Right forelimb (tissue), 1 donor: ENCODE results near the gene GPR155.
"Not testable (repeated sequence)": the region's sequence is repeated elsewhere in the genome, so short reads cannot be mapped to it uniquely, and the experiment has no call there.

Source experiments
- DNase-seq: peaks from one replicate; pipeline ENCODE4 v3.0.0-alpha.2; 2018

The GPR155 gene

DNA sequence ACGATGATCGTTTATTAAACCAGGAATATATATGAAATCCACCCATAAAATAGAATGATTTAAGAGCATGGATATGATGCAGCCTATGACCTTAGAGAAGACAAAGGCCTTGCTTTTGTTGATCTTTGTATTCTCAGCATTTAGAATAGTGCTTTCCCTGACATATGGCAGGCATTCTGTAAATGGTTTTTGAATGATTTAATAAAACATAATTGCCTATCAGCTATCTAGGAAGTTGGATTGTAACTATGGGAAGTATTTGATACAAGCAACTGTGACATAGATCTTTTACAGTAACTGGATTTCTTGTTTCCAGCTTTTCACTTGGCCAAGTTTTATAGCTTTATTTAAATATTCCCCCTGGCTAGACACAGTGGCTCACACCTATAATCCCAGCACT, 5.1 kb upstream of the GPR155 start:
- DNase-seq = no peak

DNA sequence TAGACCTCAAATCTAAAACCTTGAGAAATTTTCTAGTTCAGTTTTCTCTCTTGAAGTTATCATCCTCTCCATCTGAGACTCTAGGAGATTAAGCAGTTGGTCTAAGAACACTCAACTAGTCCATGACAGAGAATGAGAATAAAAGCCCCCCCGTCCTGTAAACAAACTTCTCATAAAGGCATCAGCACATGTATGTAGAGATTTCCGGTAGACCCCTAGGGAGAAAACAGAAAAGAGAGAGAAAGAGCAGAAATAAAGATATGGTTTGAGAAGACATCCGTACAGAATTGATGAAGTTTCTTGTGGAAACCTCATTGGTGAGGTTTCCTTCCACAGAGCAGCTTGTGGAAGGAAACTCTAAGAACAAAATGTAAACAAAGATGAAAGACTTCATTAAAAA, 3.2 kb upstream of the GPR155 start:
- no peak for DNase-seq

- not testable (repeated sequence) for DNase-seq
These were observed 2.7 kb upstream of the GPR155 start for GRCh38 chr2:174489520-174489919.

DNA sequence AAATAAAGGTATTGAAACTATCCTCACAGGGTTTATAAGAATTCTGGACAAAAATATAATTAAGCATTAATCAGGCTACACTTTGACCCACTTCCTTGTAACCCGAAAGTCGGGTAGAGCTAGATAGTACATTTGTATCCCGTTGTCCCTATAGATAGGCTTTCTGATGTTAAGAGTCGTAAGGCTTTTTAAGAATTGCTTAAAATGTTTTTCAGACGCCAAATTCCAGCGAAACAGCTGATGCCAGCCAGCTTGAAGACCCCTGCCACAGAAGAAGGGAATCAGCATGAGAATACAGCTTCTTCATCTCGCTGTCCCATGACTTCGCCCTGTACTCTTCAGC, 962 bp upstream of the GPR155 start:
- DNase-seq = no peak

GRCh38 chr2:174487108-174487819, 435 bp upstream of the GPR155 start:
- DNase-seq = peak; percentile 99

- DNase-seq = no peak
These were observed 854 bp downstream of the GPR155 start for GRCh38 chr2:174485788-174486562.

GRCh38 chr2:174485045-174485444, 1.8 kb downstream of the GPR155 start:
- not testable (repeated sequence) for DNase-seq

- DNase-seq = no peak
These were observed 2.3 kb downstream of the GPR155 start for GRCh38 chr2:174484573-174484972.

DNA sequence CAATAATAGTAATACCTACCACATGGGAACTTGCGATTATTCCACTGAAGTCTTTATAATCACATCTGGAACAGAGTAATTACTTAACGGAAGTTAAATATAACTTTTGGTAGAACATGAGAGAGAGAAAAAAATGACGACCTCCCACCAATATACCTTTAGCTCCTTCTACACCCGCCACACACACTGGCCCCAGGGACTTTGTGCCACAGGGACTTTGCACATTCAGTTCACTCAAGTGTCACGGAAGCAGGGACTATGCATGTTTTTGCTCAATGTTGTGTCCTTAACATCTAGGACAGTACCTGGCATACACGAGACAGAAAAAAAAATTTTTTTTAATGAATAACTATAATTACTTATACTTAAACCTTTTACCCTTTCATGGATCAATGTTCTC, 4.0 kb downstream of the GPR155 start:
- no peak for DNase-seq

- no peak for DNase-seq
These were observed 9.1 kb downstream of the GPR155 start for GRCh38 chr2:174477759-174478158.

GRCh38 chr2:174473796-174474195, 13.0 kb downstream of the GPR155 start:
- no peak for DNase-seq

- no peak for DNase-seq
These were observed 21.5 kb downstream of the GPR155 start for GRCh38 chr2:174465327-174465726.

DNA sequence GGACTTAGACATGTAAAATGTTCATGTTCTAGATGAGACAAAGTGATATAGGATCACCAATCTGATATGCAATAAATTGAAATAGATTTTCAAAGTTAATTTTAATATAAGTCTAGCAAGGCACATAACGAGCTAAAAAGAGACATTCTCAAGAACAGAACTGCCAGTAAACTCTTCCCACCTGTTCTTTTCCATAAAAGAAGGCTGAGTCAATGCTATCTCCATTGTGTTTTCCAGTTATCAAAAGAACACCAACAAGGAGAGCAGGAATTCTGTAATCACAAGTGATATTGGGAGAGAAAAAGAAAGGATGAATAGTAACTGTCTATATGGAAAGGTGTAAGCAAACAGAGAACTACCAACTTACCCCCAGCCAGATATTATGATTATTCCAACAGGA, 25.6 kb downstream of the GPR155 start:
- no peak for DNase-seq

DNA sequence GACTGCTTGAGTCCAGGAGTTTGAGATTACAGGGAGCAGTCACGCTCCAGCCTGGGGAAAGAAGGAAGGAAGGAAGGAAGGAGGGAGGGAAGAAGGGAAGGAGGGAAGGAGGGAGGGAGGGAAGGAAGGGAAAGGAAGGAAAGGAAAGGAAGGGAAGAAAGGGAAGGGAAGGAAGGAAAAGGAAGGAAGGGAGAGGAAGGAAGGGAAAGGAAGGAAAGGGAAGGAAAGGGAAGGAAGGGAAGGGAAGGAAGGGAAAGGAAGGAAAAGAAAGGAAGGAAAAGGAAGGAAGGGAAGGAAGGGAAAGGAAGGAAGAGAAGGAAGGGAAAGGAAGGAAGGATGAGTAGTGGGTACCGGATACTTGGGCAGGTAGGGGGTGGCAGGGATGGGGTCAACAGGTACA, 32.3 kb downstream of the GPR155 start:
- no peak for DNase-seq

- DNase-seq = no peak
These were observed 36.6 kb downstream of the GPR155 start for GRCh38 chr2:174450021-174450816.

- DNase-seq = no peak
These were observed 37.8 kb downstream of the GPR155 start for GRCh38 chr2:174449033-174449432.

DNA sequence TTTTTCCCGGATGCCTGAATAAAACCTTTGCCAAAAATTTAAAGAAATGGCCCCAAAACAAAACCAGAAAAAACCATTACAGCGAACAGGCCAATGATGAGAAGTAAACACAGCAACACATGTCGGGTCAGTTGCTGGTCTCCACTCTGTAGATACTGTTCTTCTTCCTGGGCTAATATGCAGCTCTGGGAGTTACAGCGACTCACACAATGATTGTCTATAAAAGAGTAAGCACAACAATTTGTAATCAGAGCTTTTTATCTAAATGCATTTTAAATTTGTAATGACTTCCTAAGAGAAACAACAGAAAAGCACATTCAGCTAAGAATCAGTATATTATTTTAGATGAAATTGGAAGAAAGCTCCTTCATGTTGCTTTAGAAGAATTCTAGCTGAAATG, 40.3 kb downstream of the GPR155 start:
- DNase-seq = no peak

GRCh38 chr2:174445248-174445647, 41.6 kb downstream of the GPR155 start:
- DNase-seq = no peak

DNA sequence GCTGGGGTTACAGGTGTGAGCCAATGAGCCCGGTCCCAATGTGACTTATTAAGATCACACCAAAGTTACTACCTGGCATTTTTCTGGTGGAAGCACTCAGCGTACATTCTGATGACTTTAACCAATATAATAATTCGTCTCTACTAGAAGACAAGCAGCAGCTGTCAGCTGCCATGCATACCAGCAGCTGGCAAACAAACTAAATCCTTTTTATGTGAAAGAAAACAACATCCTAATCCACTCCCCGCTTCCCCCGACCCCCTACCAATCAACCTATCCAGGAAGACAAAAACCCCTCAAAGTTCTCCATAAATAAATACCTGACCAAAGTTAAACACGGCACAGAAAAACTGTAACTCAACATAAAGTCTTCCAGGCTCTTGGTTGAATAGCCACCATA, 42.1 kb downstream of the GPR155 start:
- DNase-seq = no peak

DNA sequence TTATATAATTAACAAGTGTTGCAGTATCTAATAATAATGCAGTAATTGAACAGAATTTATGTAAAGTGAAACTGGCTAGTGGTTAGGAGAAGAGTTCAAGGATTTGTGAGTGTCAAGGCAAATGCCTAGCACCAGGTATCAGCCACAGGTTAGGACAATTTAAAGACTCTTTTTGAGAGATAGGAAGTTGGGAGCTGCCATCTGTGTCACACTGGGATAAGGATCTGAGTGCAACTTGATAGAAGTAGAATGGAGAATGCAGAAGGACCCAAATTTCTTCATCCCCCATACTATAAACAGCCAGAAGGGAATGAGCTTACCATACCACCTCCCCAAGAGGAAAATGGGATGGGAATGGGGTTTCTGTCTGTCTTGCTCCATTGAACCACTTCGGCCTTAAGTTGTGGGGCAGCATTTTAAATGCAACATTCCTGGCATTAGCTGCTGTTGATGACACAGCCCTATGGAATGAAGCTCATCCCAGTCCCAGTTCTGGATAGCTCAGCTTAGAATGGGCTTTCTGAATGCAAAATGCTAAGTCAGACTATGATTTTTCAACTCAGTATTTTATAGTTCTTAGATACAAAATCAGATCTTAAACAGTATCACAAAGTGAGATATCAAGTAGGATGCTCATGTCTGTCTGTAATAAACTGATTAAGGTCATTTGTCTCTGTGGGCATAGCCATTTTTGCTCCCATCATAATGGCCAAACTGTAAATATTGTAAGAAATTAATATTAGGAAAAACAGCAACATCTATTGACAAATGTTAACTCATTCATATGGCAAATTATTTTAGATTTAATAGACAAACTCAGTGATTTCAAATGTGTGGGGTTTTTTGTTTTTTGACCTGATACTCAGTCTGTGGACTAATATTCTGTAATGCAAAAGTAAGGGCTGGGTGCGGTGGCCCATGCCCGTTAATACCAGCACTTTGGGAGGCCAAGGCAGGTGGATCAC, 44.0 kb downstream of the GPR155 start:
- no peak for DNase-seq

GRCh38 chr2:174439950-174440349, 46.9 kb downstream of the GPR155 start:
- DNase-seq = no peak

DNA sequence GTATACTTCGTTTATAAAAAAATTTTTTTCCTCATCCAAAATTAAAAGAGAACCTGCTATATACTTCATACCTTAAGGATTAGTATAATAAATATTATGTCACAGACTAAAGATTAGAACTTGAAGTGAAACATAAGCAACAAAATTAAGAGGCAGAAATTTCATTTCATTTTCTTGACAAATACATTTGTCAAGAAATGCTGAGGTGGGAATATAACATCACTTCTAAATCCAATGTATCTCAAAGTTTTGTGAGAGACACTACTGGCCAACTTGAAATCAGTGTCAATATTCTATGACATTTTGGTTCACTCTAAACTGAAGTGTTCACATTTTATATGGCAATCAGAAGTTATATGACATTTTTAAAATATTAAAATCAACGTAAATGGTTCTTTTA, 47.5 kb downstream of the GPR155 start:
- DNase-seq = no peak
